Measurements from ENCODE around the gene B3GNT8.
"Not testable (repeated sequence)": the region's sequence is repeated elsewhere in the genome, so short reads cannot be mapped to it uniquely, and the experiment has no call there.

DNA sequence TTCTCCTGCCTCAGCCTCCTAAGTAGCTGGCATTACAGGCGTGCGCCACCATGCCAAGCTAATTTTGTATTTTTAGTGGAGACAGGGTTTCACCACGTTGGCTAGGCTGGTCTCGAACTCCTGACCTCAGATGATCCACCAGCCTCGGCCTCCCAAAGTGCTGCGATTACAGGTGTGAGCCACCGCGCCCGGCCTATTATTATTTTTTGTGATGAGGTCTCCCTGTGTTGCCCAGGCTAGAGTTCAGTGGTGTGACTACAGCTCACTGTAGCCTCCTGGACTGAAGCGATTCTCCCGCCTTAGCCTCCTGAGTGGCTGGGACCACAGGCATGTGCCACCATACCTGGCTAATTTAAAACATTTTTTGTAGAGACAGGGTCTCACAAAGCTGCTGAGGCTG lies 8.2 kb upstream of the B3GNT8 start:
- TF ChIP-seq, protein P1, sequence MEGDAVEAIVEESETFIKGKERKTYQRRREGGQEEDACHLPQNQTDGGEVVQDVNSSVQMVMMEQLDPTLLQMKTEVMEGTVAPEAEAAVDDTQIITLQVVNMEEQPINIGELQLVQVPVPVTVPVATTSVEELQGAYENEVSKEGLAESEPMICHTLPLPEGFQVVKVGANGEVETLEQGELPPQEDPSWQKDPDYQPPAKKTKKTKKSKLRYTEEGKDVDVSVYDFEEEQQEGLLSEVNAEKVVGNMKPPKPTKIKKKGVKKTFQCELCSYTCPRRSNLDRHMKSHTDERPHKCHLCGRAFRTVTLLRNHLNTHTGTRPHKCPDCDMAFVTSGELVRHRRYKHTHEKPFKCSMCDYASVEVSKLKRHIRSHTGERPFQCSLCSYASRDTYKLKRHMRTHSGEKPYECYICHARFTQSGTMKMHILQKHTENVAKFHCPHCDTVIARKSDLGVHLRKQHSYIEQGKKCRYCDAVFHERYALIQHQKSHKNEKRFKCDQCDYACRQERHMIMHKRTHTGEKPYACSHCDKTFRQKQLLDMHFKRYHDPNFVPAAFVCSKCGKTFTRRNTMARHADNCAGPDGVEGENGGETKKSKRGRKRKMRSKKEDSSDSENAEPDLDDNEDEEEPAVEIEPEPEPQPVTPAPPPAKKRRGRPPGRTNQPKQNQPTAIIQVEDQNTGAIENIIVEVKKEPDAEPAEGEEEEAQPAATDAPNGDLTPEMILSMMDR (IDR thresholded peaks at IDR 0.05; ENCODE audit: low read depth, low read length, missing input control) = not testable (repeated sequence)
- not testable (repeated sequence) for TF ChIP-seq RAD21 (IDR thresholded peaks at IDR 0.05); SP1 (IDR thresholded peaks at IDR 0.05); YY1 (IDR thresholded peaks at IDR 0.05); TAF1 (conservative IDR thresholded peaks at IDR 0.05)
- TF ChIP-seq, protein P2, sequence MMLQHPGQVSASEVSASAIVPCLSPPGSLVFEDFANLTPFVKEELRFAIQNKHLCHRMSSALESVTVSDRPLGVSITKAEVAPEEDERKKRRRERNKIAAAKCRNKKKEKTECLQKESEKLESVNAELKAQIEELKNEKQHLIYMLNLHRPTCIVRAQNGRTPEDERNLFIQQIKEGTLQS (IDR thresholded peaks at IDR 0.05) = not testable (repeated sequence)
- TF ChIP-seq, protein P3, sequence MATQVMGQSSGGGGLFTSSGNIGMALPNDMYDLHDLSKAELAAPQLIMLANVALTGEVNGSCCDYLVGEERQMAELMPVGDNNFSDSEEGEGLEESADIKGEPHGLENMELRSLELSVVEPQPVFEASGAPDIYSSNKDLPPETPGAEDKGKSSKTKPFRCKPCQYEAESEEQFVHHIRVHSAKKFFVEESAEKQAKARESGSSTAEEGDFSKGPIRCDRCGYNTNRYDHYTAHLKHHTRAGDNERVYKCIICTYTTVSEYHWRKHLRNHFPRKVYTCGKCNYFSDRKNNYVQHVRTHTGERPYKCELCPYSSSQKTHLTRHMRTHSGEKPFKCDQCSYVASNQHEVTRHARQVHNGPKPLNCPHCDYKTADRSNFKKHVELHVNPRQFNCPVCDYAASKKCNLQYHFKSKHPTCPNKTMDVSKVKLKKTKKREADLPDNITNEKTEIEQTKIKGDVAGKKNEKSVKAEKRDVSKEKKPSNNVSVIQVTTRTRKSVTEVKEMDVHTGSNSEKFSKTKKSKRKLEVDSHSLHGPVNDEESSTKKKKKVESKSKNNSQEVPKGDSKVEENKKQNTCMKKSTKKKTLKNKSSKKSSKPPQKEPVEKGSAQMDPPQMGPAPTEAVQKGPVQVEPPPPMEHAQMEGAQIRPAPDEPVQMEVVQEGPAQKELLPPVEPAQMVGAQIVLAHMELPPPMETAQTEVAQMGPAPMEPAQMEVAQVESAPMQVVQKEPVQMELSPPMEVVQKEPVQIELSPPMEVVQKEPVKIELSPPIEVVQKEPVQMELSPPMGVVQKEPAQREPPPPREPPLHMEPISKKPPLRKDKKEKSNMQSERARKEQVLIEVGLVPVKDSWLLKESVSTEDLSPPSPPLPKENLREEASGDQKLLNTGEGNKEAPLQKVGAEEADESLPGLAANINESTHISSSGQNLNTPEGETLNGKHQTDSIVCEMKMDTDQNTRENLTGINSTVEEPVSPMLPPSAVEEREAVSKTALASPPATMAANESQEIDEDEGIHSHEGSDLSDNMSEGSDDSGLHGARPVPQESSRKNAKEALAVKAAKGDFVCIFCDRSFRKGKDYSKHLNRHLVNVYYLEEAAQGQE (IDR thresholded peaks at IDR 0.05) = not testable (repeated sequence)

All from liver (tissue), 3 donors.